HG02943 (cell line): ENCODE results near the gene MALAT1.
"Not testable (repeated sequence)": the region's sequence is repeated elsewhere in the genome, so short reads cannot be mapped to it uniquely, and the experiment has no call there.

ENCODE experiments used
- ATAC-seq: cut with Tn5 transposase; IDR thresholded peaks from one replicate; pipeline ENCODE4 v1.9.1; 2021; ENCODE audit warnings: mild to moderate bottlenecking, low read depth, moderate library complexity; ENCODE audit not compliant: unreplicated experiment

Gene MALAT1

DNA sequence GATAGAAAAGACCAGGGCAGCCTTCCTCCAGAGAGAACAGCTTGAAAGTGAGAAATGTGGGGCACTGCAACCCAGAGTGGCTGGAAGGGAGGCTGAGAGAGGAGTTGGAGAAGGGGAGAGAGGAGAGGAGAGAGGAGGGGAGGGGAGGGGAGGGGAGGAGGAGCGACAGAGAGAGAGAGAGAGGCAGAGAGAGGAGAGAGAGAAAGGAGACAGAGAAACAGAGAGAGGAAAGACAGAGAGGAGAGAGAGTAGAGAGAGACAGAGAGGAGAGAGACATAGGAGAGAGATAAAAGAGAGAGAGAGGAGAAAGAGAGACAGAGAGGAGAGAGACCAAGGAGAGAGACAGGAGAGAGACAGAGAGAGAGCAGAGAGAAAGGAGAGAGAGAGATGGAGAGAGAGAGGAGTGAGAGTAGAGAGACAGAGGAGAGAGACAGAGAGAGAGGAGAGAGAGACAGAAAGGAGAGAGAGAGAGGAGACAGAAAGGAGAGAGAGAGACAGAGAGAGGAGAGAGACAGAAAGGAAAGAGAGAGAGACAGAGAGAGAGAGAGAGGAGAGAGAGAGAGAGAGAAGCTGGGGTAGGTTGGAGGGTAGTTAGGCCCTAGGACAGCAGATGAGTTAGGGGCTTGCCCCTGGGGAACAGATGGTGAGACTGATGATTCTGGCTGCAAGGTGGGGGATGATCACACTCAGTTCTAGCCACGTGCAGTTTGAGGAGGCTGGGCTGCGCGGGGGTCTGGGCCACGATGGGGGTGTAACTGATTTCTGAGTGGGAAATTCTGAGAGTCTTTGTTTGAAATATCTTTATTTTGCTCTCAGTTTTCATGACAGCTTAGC lies 17.5 kb downstream of the MALAT1 start:
- no peak for ATAC-seq

DNA sequence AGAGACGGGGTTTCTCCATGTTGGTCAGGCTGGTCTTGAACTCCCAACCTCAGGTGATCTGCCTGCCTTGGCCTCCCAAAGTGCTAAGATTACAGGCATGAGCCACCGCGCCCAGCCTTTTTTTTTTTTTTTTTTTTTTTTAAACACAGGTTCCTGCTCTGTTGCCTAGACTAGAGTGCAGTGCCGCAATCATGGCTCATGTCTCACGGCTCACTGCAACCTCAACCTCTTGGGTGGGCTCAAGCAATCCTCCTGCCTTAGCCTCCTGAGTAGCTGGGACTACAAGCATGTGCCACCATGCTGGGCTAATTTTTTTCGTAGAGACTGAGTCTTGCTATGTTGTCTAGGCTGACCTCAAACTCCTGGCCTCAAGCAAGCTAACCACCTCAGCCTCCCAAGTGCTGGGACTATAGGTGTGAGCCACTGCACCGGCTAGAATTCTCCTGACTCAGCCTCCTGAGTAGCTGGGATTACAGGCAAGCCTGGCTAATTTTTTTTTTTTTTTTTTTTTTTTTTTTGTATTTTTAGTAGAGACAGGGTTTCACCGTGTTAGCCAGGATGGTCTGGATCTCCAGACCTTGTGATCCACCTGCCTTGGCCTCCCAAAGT lies 20.2 kb downstream of the MALAT1 start:
- ATAC-seq, result not testable (repeated sequence)

DNA sequence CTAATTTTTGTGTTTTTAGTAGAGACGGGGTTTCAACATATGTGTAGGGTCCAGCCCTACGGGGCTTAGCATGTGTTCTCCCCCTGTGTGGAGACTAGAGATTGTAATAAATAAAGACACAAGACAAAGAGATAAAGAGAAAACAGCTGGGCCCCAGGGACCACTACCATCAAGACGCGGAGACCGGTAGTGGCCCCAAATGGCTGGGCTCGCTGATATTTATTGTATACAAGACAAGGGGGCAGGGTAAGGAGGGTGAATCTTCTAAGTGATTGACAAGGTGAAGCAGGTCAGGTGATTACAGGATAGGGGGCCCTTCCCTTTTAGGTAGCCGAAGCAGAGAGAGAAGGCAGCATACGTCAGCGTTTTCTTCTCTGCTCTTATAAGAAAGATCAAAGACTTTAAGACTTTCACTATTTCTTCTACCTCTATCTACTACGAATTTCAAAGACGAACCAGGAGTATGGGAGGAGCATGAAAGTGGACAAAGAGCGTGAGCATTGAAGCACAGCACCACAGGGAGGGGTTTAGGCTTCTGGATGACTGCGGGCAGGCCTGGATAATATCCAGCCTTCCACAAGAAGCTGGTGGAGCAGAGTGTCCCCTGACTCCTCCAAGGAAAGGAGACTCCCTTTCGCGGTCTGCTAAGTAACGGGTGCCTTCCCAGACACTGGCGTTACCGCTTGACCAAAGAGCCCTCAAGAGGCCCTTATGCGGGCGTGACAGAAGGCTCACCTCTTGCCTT lies 23.1 kb downstream of the MALAT1 start:
- ATAC-seq, result not testable (repeated sequence)

DNA sequence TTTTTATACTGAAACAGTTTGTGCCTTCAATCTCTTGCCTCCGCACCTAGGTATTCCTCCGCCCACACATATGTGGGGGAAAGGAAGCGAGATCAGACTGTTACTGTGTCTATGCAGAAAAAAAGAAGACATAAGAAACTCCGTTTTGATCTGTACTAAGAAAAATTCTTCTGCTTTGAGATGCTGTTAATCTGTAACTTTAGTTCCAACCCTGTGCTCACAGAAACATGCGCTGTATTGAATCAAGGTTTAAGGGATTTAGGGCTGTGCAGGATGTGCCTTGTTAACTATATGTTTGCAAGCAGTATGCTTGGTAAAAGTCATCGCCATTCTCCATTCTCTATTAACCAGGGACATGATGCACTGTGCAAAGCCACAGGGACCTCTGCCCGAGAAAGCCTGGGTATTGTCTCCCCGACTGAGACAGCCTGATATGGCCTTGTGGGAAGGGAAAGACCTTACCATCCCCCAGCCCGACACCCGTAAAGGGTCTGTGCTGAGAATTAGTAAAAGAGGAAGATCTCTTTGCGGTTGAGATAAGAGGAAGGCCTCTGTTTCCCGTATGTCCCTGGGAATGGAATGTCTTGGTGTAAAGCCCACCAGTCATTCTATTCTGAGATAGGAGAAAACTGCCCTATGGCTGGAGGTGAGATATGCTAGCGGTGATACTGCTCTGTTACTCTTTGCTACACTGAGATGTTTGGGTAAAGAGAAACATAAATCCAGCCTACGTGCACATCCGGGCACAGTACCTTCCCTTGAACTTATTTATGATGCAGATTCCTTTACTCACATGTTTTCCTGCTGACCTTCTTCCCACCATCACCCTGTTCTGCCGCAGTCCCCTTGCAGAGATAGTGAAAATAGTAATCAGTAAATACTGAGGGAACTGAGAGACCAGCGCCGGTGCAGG lies 24.1 kb downstream of the MALAT1 start:
- ATAC-seq, result not testable (repeated sequence)

DNA sequence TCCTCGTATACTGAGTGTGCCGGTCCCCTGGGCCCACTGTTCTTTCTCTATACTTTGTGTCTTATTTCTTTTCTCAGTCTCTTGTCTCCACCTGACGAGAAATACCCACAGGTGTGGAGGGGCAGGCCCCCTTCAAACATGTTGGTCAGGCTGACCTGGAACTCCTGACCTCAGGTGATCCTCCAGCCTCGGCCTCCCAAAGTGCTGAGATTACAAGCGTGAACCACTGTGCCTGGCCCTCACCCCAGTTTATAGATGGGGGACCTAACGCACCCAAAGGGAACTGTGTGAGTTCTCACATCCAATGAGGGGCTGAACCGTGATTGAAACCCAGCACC lies 24.8 kb downstream of the MALAT1 start:
- ATAC-seq, result not testable (repeated sequence)

DNA sequence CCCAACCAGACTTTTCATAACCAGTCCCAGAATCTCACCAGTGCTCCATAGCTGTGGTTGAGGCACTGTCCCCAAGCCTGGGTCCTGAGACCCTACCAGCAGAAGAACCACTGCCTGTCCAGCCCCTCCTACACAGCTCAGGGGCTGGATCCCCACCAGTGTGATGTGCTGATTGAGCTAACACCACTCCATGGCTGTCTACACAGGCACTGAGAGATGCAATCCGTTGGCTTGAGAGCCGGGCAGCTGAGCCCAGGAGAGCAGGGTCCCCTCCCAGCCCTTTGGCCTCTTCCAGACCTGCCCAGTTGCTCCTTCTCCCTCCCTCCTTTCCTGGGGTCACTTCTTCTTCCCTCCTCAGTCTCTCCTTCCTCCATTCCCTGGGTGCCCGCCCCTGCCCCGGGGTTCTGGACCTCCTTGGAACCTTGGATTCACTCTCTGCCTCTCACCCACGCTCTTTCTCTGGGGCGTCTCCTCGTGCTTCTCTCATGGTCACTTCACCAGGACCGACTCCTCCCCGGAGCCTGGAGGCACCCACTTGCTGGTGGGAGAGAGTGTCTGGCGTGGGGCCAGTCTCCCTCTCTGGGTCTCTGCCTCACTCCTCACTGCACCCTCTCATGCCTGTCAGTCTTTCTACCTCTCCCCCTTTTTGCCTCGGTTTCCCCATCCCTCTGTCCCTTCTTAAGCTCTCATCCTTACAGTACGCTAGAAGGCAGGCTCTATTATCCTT lies 25.3 kb downstream of the MALAT1 start:
- ATAC-seq, result no peak

DNA sequence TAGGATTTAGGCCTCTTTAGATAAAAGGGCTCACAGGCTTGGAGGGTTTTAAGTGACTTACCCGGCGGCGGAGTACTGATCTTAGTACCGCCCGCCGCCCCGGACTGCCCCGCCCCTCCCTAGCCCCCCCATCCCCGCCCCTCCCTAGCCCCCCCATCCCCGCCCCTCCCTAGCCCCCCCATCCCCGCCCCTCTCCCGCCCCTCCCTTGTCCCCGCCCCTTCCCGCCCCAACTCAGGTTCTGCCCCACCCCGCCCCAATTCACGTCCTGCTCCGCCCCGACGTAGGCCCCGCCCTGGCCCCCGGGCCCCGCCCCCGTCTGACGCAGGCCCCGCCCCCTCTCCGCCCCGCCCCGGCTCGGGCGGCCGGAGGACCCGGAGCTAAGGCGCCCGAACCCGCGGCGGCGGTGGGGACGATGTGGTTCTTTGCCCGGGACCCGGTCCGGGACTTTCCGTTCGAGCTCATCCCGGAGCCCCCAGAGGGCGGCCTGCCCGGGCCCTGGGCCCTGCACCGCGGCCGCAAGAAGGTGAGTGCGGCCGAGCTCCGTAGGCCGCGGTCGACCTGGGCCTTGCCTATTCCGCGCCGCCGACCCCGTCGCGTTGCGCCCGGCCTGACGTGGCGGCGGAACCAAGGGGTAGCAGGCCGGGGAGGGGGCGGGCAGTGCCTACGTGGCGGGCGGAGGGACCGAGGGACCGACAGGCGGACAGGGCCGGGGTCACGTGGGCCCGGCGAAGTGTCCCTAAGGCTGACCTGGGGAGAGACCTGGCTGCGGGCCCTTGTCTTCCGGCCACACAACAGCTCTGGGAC lies 26.1 kb downstream of the MALAT1 start, which contains the start of gene SCYL1:
Gene SCYL1, plus strand, starts transcription at position 343 of the 805 bp plus-strand sequence. Its CDS starts 71 bp downstream, at position 414.
- no peak for ATAC-seq

DNA sequence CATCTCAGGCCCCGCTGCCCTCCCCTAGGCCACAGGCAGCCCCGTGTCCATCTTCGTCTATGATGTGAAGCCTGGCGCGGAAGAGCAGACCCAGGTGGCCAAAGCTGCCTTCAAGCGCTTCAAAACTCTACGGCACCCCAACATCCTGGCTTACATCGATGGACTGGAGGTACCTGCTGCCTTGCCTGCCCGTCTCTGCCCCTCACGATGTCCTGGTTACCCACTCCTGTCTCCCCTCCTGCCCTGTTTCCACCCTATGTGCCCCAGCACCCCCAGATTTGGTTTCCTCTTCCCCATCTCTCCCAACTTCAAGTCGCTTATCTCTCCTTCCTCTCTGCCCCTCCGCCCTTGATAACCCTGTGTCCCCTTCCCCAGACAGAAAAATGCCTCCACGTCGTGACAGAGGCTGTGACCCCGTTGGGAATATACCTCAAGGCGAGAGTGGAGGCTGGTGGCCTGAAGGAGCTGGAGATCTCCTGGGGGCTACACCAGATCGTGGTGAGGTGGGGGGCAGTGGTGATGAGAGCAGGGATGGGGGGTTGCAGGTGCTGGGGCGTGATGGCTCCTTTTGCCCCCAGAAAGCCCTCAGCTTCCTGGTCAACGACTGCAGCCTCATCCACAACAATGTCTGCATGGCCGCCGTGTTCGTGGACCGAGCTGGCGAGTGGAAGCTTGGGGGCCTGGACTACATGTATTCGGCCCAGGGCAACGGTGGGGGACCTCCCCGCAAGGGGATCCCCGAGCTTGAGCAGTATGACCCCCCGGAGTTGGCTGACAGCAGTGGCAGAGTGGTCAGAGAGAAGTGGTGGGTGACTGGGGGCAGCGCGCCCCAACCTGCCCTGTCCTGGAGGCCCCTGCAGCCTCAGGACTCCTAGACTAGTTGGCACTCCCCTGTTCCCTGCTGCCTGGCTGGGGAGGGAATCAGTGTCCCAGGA lies 27.0 kb downstream of the MALAT1 start:
- ATAC-seq, result no peak

DNA sequence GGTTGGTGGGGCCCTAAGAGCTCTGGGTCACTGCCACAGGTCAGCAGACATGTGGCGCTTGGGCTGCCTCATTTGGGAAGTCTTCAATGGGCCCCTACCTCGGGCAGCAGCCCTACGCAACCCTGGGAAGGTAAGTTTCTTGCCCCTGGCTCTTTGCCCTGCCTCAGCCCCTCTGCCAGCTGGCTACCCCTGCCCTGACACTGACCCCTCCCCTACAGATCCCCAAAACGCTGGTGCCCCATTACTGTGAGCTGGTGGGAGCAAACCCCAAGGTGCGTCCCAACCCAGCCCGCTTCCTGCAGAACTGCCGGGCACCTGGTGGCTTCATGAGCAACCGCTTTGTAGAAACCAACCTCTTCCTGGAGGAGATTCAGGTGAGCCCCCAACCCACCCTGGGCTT lies 27.9 kb downstream of the MALAT1 start:
- no peak for ATAC-seq

DNA sequence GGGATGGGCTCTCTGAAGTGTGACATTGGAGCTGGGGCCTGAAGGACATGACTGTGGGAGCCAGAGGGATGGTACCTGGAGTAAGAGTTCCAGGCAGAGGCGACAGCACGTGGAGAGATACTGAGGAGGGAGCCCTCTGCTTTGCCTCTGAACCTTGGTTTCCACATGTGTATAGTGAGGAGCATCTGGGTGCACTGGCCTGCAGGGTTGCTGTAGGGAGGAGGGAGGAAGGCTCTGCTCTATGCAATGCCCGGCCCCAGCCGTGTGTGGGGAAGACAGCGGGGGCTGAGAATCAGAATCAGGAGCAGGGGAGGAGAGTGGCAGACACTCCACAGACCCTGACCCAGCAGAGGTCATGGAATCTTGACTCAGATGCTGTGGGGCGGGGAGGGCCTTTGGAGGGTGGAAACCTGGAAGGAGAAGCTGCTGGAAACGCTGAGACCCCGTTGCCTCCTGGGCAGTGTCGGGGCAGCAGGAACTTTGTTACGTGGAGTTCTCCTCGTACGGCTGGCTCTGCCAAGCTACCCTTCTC lies 30.0 kb downstream of the MALAT1 start:
- ATAC-seq, result no peak

DNA sequence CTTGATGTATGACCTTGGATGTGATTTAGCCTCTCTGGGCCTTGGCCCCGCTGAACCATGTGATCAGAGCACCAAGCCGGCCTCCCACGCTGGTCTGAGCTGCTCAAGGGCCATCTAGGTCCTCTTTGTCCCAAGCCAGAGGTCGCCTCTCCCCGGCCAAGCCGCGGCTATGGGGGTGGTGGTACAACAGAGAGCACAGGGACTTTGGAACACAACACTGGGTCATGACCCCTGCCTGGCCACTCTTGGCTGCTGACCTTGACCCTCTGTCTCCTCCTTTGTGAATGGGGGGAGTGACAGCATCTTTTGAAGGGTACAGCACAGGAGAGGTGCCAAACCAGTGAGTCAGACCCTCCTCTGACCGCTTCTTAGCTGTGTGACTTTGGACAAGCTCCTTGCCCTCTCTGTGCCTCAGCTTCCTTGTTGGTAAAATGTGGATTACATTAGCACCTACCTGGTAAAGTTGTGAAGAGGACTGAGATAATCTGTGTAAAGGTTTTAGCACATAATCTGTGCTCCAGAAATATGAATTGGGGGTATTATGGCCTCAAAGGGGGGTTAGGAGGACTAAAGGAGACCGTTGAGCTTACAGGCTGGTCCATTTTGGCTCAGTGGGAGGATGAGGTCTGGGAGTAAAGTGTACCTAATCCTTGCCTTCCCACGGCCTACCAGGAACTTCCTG lies 30.8 kb downstream of the MALAT1 start:
- ATAC-seq, result no peak

DNA sequence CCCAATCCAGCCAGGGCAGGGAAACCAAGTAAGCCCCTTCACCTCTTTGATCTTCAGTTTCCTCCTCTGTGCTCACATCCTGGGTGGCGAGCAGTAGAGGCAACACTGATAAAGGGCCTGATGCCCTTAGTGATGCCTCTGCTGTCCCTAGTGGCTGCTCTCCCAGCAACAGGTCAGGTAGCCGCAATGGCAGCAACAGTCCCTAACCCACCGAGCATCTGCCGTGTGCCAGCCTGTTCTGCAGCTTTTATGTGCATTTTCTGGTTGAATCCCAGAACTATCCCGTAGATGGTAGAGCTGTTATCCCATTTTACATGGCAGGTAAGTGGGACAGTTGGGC lies 31.3 kb downstream of the MALAT1 start:
- ATAC-seq, result no peak

DNA sequence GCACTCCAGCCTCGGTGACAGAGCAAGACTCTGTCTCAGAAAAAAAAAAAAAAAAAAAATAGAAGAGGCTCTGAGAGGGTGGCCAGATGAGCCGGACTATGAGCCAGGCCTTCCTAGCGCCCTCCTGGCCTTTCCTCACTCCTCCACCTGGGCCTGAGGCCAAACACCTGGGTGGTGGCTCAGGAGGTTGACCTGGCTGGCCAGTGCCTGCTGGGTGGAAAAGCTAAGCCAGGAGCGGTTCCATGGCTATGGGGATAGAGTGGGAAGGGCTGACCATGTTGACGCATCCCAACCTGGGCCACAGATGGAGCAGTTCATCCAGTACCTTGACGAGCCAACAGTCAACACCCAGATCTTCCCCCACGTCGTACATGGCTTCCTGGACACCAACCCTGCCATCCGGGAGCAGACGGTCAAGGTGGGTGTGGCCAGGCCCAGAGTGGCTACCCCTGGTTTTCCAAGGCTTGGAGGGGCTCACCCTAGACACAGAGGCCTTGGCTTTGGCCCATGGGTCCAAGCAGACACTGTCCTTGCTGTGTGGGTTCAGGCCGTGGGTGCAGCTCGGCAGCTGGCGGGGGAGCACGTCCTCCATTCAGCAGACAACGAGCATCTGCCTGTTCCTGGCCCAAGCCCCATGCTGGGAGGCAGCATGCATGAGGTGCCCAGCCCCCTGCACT lies 33.7 kb downstream of the MALAT1 start:
- ATAC-seq, result no peak

DNA sequence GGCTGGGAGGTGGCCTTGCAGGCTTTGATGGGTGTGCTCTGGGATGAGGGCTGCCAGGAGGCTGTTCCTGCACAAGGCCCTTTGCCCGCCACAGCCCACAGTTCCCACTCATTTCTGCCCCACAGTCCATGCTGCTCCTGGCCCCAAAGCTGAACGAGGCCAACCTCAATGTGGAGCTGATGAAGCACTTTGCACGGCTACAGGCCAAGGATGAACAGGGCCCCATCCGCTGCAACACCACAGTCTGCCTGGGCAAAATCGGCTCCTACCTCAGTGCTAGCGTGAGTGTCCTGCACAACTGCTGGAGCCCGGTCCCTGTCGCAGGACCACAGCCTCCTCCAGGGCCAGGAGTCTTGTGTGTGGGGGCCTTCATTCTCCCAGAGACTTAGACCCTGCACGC lies 36.3 kb downstream of the MALAT1 start:
- no peak for ATAC-seq

DNA sequence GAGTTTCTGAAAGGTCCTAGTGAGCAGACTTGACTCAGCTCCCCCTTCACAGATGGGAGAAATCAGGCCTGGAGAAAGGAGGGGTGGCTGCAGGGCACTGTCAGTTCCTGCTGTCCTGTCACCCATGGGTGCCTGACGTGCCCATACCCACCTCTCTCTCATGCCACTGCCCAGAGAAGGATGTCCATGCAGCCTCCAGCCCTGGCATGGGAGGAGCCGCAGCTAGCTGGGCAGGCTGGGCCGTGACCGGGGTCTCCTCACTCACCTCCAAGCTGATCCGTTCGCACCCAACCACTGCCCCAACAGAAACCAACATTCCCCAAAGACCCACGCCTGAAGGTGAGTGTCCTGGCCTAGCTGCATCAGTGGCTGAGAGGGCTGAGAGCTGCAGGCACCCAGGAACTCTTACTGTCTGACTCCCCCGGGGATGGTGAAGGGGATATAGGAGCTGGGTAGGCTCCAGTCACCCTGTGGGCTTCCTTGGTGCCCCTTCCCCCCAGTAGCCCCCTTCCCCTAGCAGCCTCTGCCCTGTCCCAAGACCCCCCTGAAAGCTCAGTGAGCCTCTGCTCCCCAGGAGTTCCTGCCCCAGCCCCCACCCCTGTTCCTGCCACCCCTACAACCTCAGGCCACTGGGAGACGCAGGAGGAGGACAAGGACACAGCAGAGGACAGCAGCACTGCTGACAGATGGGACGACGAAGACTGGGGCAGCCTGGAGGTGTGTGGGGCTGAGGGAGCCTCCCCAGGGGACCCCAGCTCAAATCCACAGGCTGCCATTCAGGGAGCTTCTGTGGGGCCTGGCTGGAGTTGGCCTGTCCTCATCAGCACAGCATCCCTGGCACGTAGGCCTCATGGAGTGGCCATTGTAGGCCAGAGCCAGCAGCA lies 37.8 kb downstream of the MALAT1 start:
- ATAC-seq, result no peak

DNA sequence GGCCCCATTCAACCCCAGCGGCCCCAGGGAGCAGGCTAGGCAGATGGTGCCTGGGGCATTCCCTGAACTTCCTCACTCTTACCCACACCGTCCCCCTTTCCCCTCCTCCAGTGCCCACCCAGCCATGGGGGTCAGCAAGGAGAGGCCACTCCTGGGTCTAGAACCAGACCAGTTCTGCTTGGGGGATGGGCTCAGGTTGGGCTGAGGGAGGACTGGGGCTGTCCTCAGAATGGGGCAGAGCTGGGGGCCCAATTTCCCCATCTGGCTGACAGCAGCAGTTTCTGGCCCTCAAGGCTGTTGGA lies 38.4 kb downstream of the MALAT1 start:
- no peak for ATAC-seq
